Kidney epithelial cell (primary cell): ENCODE measurements around the gene CDIP1. TPM values are rescaled to one million over a fixed set of nuclear protein-coding genes. Genes with fewer than 3 reads are reported as not detected.

Source experiments
- DNase-seq: peaks from one replicate; pipeline ENCODE4 v3.0.0-alpha.2; 2010; ENCODE audit warnings: low read depth
- H3K27me3 ChIP-seq: 2 replicates; pipeline ENCODE4 v1.6.0; 2011; ENCODE audit warnings: low read length; ENCODE audit not compliant: control insufficient read depth, insufficient read depth
- H3K36me3 ChIP-seq: 2 replicates; pipeline ENCODE4 v1.5.1; 2011; ENCODE audit warnings: low read length; ENCODE audit not compliant: control insufficient read depth, insufficient read depth
- H3K4me3 ChIP-seq: 2 replicates; pipeline ENCODE4 v1.5.1; 2011; ENCODE audit warnings: low read depth, mild to moderate bottlenecking, control low read depth, low read length
- CTCF ChIP-seq: IDR thresholded peaks from 2 replicates; pipeline ENCODE4 v1.5.1; 2011; ENCODE audit warnings: mild to moderate bottlenecking, moderate library complexity, low read length, control low read depth, inconsistent platforms; ENCODE audit not compliant: insufficient read depth, poor library complexity, severe bottlenecking
- total RNA-seq: library from RNA; depleted of rRNA; stranded (reverse); fragments of >200 nt; gene quantifications from 2 replicates; pipeline ENCODE4 v1.2.3, GENCODE V29; 2015

Gene CDIP1
- total RNA-seq, 1 donor from 2014 or later: 16.8 TPM

GRCh38 chr16:4515611-4516233 lies 22.9 kb downstream of the CDIP1 start:
- DNase-seq: no peak
- Histone ChIP-seq H3K27me3 (no peaks in the 10 kb centered on the region), H3K4me3 (no peak overlapping the region), H3K36me3 (no peaks in the 10 kb centered on the region)
- TF ChIP-seq CTCF: no peak

GRCh38 chr16:4514606-4515005 lies 24.0 kb downstream of the CDIP1 start:
- H3K36me3 ChIP-seq: no peaks in the 10 kb centered on the region
- no peak for TF ChIP-seq CTCF
- no peak for DNase-seq
- no peaks in the 10 kb centered on the region for H3K27me3 ChIP-seq
- no peak overlapping the region for H3K4me3 ChIP-seq

- no peaks in the 10 kb centered on the region for H3K27me3 ChIP-seq
- no peak overlapping the region for H3K4me3 ChIP-seq
- no peak for DNase-seq
- no peak for TF ChIP-seq CTCF
- H3K36me3 ChIP-seq: peaks cover 1% of the 10 kb centered on the region
These were observed 24.7 kb downstream of the CDIP1 start for GRCh38 chr16:4513881-4514280.

GRCh38 chr16:4513086-4513860 lies 25.3 kb downstream of the CDIP1 start:
- no peak for TF ChIP-seq CTCF
- DNase-seq: no peak
- Histone ChIP-seq H3K27me3 (no peaks in the 10 kb centered on the region), H3K4me3 (no peak overlapping the region), H3K36me3 (peaks cover 2% of the 10 kb centered on the region)

DNA sequence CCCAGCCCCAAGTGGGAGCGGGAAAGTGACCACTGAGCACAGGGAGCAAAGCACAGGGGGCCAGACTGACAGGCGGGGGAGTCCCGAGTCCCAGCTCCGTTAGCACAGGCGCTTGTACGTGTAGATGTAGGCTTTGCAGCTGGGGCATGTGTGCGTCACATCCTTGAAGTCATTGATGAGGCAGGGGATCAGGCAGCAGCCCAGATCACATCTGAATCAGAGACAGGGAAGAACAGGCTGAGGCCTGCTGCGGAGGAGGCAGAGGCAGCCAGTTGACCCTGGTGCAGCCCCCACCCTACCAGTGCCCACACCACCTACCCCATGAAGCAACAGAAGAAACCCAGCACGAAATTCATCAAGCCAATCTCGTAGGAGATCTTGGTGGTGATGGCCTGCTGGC lies 26.1 kb downstream of the CDIP1 start:
- Histone ChIP-seq H3K36me3 (peaks cover 4% of the 10 kb centered on the region), H3K4me3 (no peak overlapping the region), H3K27me3 (no peaks in the 10 kb centered on the region)
- no peak for TF ChIP-seq CTCF
- no peak for DNase-seq

DNA sequence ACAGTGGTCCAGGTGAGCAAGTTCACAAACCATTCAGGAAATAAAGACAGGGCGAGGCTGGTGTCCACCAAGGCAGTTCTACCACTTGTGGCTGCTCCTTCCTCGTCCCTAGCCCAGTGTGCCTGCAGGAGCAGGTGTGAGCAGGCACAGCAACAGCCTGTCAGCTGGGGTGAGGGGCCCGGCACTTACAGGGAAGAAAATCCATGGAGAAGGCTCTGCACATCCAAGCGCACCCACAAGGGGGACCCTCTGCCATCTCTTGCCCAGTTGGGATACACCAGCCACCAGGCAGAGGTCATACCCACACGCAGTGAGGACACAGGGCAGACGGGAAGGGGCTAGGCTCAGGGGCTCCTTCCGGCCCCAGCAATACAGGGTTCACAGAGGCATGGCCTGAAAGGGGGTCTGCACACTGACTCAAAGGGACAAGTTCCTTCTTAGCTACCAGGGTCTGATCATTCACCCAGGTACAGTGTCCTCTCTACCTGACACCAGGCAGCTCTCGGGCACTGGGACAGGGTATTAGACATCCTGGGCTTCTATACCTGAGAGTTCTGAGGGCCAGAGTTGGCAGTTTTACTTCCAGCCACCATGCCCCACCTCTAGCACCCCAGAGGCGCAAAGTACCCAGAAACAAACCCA lies 27.0 kb downstream of the CDIP1 start:
- Histone ChIP-seq H3K4me3 (no peak overlapping the region), H3K36me3 (peaks cover 4% of the 10 kb centered on the region), H3K27me3 (no peaks in the 10 kb centered on the region)
- no peak for DNase-seq
- peak; percentile 69 for TF ChIP-seq CTCF
